ENCODE data around the gene CARMIL3.

DNA sequence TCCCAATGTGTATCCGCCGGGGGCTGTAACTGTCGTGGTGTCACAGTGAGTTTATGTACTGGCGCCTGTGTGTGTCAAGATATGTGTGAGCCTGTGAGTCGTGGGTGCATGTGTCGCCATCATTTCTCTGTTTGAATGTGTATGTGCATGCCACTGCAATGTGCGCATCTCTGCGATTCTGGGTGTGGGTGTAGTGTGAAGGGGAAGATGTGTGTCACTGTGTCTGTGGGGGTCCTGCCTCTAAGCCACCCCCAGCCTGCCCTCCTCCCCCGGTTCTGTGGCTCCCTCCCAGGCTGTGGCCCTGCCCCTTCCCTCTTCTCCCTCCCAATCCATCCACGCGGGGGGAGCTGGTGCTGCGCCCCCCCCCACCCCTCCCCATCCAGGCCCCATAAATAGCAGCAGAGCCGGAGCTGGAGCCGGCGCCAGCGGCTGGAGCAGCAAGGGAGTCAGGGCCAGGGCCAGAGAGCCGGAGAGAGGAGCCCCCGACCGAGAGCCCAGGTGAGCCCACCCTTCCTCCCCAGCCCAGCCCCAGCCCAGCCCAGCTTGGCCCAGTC lies 19.4 kb downstream of the CARMIL3 start, which contains the start of gene CPNE6:
- TF ChIP-seq, protein P1, sequence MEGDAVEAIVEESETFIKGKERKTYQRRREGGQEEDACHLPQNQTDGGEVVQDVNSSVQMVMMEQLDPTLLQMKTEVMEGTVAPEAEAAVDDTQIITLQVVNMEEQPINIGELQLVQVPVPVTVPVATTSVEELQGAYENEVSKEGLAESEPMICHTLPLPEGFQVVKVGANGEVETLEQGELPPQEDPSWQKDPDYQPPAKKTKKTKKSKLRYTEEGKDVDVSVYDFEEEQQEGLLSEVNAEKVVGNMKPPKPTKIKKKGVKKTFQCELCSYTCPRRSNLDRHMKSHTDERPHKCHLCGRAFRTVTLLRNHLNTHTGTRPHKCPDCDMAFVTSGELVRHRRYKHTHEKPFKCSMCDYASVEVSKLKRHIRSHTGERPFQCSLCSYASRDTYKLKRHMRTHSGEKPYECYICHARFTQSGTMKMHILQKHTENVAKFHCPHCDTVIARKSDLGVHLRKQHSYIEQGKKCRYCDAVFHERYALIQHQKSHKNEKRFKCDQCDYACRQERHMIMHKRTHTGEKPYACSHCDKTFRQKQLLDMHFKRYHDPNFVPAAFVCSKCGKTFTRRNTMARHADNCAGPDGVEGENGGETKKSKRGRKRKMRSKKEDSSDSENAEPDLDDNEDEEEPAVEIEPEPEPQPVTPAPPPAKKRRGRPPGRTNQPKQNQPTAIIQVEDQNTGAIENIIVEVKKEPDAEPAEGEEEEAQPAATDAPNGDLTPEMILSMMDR (IDR thresholded peaks at IDR 0.05) = no peak
- no peak for TF ChIP-seq ZFX (IDR thresholded peaks at IDR 0.05; ENCODE audit: borderline replicate concordance)
